Ovary (tissue), 9 donors: Measurements from ENCODE around the gene TXNDC15. TPM values are rescaled to one million over a fixed set of nuclear protein-coding genes. Genes with fewer than 3 reads are reported as not detected.

ENCODE experiments used
- DNase-seq, 5 donors: peaks; one replicate each; pipeline ENCODE4 v3.0.0-alpha.2; 2019 to 2020
- H3K27ac ChIP-seq, 2 donors: fragments of 200-600 bp; one replicate each; pipeline versions ENCODE4 v1.5.1 to v1.8.0; 2019 to 2022
- H3K27me3 ChIP-seq: fragments of 200-600 bp; one replicate; pipeline ENCODE4 v1.8.0; 2022
- H3K36me3 ChIP-seq: fragments of 200-600 bp; sonication (generic); one replicate; pipeline ENCODE4 v1.5.1; 2019
- H3K4me1 ChIP-seq: one replicate; pipeline ENCODE4 v1.8.1; 2013; ENCODE audit warnings: mild to moderate bottlenecking, moderate library complexity; ENCODE audit not compliant: insufficient read depth
- H3K4me3 ChIP-seq: fragments of 200-600 bp; sonication (generic); one replicate; pipeline ENCODE4 v1.5.1; 2017
- H3K9me3 ChIP-seq, 2 donors: fragments of 200-600 bp in 1 of 2; sonication (generic) in 1 of 2; one replicate each; pipeline versions ENCODE4 v1.5.1 to v1.8.1; 2013 to 2019; ENCODE audit warnings: mild to moderate bottlenecking in 1 of 2, moderate library complexity in 1 of 2
- EP300 ChIP-seq: sonication (generic); formaldehyde crosslinking; IDR thresholded peaks from one replicate; pipeline ENCODE4 v1.6.1; 2017; ENCODE audit warnings: antibody characterized with exemption
- POLR2A ChIP-seq: fragments of 450-650 bp; IDR thresholded peaks from one replicate; pipeline ENCODE4 v1.6.1; 2017; ENCODE audit warnings: antibody characterized with exemption, mild to moderate bottlenecking, moderate library complexity
- WGBS, 3 donors: extraction: QIAGEN DNeasy Blood & Tissue Kit in 1 of 3; methylation state at CpG; one replicate each; pipeline versions ENCODE4 v1.1.5 to v1.1.7; 2013 to 2017; 5-methylcytosine and 5-hydroxymethylcytosine counted together
- intact Hi-C, 4 donors: fragments of 100-400 bp; cut with DNase I; formaldehyde crosslinking; loops; one replicate each; pipeline versions ENCODE4 v1.11.0 to v1.15.1; 2022 to 2023
- polyA plus RNA-seq, 2 donors: library from polyadenylated mRNA; stranded (reverse); fragments of 200-250 nt in 1 of 2; fragments of 350-450 nt in 1 of 2; fragmentation: Illumina TruSeq in 1 of 2; extraction: RNeasy Lipid Tissue Mini Kit (QIAGEN cat#74804) in 1 of 2; gene quantifications; one replicate each; pipeline ENCODE4 v1.2.3, GENCODE V29; 2013 to 2014
- total RNA-seq, 7 donors: library from RNA; depleted of rRNA in 2 of 7; stranded (reverse); fragments of >200 nt in 2 of 7; fragmentation: NEBNext Ultra II Directional in 3 of 7; extraction: Animal tissue kit (Norgen Biotek cat#: 25700) in 3 of 7; gene quantifications; one replicate each; pipeline versions ENCODE4 v1.1.0 to v1.2.4, GENCODE V29; 2016 to 2023
- TF ChIP-seq, protein P1 (sequence below), 3 donors: fragments of 450-650 bp in 2 of 3; fragments of 200-600 bp in 1 of 3; IDR thresholded peaks; one replicate each; pipeline versions ENCODE4 v1.5.1 to v1.8.0; 2016 to 2022; ENCODE audit warnings: antibody characterized with exemption in 3 of 3, mild to moderate bottlenecking in 1 of 3
- donor health status: DM: no; HTN: no; CAD: no; lungs with moderate emphysema.
- donor health status: DM: no; HTN: no; CAD: no.
- donor health status: Bipolar disorder and iron deficiency.
- donor health status: DM: yes; HTN: yes; CAD: no.
- donor health status: DM: no; HTN: no; CAD: no.
- donor health status: DM: yes; HTN: yes; CAD: no.

TXNDC15 gene
- total and polyA plus RNA-seq, 9 donors: 55.3 to 150 (median 71.4) TPM

DNA sequence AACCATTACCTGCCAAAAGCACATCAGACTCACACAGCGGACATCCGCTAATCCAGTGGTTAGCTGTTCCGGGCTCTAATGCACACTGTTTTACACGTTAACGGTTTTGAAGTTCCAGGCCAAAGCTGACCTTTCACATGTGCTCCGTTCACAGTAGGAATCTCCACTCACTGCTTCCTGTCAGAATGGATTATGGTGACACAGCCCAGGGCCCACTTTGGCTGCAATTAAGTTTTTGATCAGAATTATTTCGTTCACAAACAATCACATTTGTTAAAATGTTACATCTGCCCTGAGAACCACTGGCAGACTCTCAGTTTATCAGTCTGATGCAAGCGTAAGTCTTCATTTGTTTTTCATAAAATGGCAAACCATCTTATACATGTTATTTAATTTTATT lies 63.4 kb downstream of the TXNDC15 start:
- intact Hi-C loops: no loop called here
- H3K27me3 ChIP-seq: no peaks in the 10 kb centered on the region
- no peaks in the 10 kb centered on the region for H3K36me3 ChIP-seq
- 91 to 97% (median 95%) methylated on average over 8 of the region's 8 CpGs for WGBS, 3 donors
- TF ChIP-seq EP300 (no peak), POLR2A (no peak)
- TF ChIP-seq, protein P1, sequence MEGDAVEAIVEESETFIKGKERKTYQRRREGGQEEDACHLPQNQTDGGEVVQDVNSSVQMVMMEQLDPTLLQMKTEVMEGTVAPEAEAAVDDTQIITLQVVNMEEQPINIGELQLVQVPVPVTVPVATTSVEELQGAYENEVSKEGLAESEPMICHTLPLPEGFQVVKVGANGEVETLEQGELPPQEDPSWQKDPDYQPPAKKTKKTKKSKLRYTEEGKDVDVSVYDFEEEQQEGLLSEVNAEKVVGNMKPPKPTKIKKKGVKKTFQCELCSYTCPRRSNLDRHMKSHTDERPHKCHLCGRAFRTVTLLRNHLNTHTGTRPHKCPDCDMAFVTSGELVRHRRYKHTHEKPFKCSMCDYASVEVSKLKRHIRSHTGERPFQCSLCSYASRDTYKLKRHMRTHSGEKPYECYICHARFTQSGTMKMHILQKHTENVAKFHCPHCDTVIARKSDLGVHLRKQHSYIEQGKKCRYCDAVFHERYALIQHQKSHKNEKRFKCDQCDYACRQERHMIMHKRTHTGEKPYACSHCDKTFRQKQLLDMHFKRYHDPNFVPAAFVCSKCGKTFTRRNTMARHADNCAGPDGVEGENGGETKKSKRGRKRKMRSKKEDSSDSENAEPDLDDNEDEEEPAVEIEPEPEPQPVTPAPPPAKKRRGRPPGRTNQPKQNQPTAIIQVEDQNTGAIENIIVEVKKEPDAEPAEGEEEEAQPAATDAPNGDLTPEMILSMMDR (IDR thresholded peaks at IDR 0.05): no peak
- H3K4me1 ChIP-seq: peaks cover 2% of the 10 kb centered on the region
- H3K9me3 ChIP-seq: no peaks in the 10 kb centered on the region
- no peak overlapping the region for H3K27ac ChIP-seq
- no peak overlapping the region for H3K4me3 ChIP-seq
- no peak for DNase-seq

DNA sequence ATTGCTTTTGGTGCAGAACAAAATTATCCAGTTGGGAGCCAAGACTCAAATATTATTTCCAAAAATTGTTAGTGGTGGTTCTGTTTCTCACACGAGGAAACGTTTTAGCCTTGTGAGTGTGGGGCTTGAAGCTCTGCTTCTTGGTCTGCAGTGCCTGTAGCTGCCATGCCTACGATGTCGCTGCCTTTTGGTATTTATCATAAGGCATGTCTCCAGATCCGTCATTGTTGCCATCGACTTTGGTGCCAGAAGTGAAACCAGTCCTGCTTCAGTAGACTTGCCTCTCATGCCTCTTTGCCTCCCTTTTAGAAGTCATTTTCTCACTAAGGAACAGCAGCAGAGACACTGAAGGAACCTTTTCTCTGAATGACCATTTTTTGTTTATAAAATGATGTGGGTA lies 63.9 kb downstream of the TXNDC15 start:
- H3K9me3 ChIP-seq: no peaks in the 10 kb centered on the region
- H3K27ac ChIP-seq: no peak overlapping the region
- no peaks in the 10 kb centered on the region for H3K36me3 ChIP-seq
- intact Hi-C loops: no loop called here
- no peak for TF ChIP-seq EP300
- no peak for TF ChIP-seq POLR2A
- TF ChIP-seq, protein P1 (IDR thresholded peaks at IDR 0.05): no peak
- 92 to 93% (median 93%) methylated on average over 6 of the region's 6 CpGs for WGBS, 3 donors
- H3K4me1 ChIP-seq: peaks cover 2% of the 10 kb centered on the region
- DNase-seq: no peak
- no peaks in the 10 kb centered on the region for H3K27me3 ChIP-seq
- no peak overlapping the region for H3K4me3 ChIP-seq

DNA sequence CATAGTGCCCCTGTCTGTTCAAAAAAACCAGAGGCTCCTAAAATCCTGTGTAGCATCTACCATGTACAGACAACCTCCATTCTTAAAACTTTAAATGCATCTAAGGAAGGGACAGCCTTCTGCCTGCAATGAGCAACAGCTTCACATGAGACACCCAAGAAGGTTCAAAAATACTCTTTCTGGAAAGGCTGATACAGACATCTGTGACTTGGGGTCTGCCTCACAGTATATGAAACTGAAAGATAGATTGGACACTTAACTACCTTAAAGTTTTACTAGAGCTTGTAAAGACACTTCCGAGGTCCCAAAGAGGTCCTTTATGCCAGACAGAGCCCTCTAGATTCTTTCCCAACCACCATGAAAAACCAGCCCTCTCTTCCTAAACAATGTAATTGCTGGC lies 65.3 kb downstream of the TXNDC15 start:
- no peak for DNase-seq
- Histone ChIP-seq H3K36me3 (no peaks in the 10 kb centered on the region), H3K27ac (no peak overlapping the region), H3K27me3 (no peaks in the 10 kb centered on the region), H3K4me3 (no peak overlapping the region), H3K4me1 (peaks cover 4% of the 10 kb centered on the region), H3K9me3 (no peaks in the 10 kb centered on the region)
- 92 to 98% (median 97%) methylated on average over 1 of the region's 1 CpG for WGBS, 3 donors
- intact Hi-C loops: no loop called here
- no peak for TF ChIP-seq POLR2A
- no peak for TF ChIP-seq EP300
- TF ChIP-seq, protein P1 (IDR thresholded peaks at IDR 0.05): no peak

DNA sequence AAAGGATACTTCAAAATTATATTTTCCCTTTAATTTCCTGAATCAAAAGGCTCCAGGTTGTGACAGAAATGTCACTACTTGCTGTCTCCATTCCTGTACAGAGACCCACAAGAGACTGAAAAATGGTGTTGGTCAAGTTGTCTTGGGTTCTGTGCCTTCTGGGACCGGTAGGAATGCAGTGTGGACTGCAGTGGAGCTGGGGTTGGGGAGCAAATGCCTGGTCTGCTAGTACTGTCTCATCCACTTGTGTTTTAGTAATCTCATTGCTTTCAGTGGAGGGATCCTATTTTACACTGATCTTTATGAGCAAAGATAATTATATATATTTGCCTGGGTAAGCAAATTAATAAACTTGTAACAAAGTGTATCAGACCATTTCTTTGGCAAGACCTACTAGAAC lies 69.4 kb downstream of the TXNDC15 start:
- peaks cover 1% of the 10 kb centered on the region for H3K4me1 ChIP-seq
- H3K4me3 ChIP-seq: no peak overlapping the region
- H3K27ac ChIP-seq: no peak overlapping the region
- no peak for DNase-seq
- WGBS, 3 donors: 9 to 38% (median 18%) methylated on average over 1 of the region's 1 CpG
- H3K36me3 ChIP-seq: no peaks in the 10 kb centered on the region
- H3K27me3 ChIP-seq: no peaks in the 10 kb centered on the region
- TF ChIP-seq EP300 (no peak), POLR2A (no peak)
- TF ChIP-seq, protein P1 (IDR thresholded peaks at IDR 0.05): no peak
- intact Hi-C loops: no loop called here
- H3K9me3 ChIP-seq: no peaks in the 10 kb centered on the region

DNA sequence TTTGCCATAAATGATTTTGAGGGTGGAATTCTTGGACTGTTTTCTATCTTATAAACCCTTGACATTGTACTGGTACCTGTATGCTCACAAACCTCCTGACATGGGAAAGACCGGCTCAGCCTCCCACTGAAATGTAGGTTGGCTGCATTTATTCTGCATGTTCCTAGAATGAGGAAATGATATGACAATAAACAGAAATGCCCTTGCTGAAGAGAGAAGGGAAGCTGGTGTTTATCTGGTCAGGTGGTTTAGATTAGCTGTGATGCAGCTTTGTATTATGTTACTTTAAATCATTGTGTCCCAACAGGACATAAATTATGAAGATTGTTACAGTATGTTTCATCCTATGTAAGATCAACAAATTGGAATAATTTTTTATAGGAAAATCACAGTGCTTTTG lies 70.5 kb downstream of the TXNDC15 start:
- Histone ChIP-seq H3K27ac (no peak overlapping the region), H3K27me3 (no peaks in the 10 kb centered on the region), H3K4me1 (peaks cover 1% of the 10 kb centered on the region), H3K36me3 (no peaks in the 10 kb centered on the region), H3K9me3 (no peaks in the 10 kb centered on the region), H3K4me3 (no peak overlapping the region)
- TF ChIP-seq EP300 (no peak), POLR2A (no peak)
- TF ChIP-seq, protein P1 (IDR thresholded peaks at IDR 0.05): no peak
- intact Hi-C loops: no loop called here
- WGBS, 3 donors: 45 to 62% (median 45%) methylated on average over 1 of the region's 1 CpG
- DNase-seq: no peak
